Stimulated activated CD8-positive, alpha-beta memory T cell treated with anti-CD3 and anti-CD28 coated beads, Interleukin-15, amount 100 ng/mL, for 24 hours (primary cell): ENCODE data around the gene ZNF101.
A peak's percentile ranks its signal among the peaks of the same experiment; 100 is the strongest.

ENCODE experiments used
- DNase-seq: peaks from one replicate; pipeline ENCODE4 v3.0.0-alpha.2; 2020; ENCODE audit warnings: low read depth

The ZNF101 gene

DNA sequence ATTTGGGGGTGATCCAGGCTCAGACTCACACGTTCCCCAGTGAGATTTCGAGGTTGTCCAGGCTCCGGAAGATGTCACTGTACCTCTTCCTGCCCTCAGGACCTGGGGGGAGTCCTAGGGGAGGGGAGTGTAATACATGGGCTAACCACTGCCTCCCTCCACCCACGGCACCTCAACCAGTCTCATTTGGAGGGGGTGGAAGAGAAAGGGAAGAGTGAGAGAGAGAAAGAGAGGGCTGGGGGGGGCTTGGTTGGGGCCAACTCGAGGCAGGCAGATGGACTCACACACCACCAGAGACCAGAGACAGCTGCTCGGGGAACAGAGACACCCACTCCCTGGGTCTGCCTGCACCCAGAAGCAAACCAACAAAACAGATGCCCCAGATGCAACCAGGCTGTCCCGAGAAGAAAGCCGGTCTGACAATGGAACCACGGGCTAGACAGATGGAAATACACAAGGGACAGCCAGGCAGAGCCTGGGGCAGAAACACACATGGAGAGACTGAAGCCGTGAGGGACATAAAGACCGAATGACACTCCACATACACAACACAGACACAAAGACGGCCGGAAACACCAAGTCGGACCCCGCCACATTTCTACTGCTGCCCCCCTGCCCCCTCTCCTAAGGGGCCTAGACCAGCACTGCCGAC is 26.0 kb upstream of the ZNF101 start:
- DNase-seq: no peak

DNA sequence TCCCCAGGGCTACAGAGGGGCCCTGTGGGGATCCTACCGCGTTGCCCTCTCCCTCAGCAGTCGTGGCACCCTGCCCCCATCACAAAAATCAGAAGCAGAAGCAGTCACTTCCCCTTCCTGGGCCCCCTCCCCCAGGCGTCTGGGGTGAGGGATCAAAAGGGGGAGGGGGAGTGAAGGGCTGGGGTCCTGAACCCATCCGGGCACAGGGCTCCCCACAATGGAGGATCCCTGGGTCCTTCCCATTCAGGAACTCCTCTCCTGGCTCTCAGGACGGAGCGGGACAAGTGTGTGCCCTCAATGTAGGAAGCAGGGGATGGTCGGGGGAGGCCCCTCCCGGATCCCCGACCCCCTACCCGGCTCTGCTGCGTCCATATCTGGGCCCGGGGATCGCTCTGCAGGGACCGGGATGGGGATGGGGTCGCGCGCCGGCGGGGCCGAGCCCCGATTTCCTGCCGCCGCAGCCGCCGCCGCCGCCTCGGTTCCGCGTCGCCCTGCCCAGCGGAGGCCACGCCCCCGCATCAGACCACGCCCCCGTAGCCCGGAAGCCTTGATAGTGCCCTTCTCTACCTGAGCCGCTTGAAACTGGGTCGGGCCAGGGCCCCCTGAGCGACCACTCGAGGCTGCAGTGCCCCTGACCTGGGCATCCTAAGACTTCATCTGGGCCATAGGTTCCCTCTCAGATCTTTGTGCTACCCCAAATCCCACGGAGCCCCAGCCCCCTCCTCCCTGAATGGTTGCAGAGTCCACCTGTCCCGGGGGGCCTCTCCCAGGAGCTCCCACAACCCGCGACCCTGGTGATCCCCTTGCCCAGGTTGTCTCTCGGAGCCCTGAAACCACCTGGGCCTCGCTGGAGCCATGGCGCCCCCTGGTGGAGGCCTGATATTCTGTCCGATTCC is 25.2 kb upstream of the ZNF101 start, which contains the start of gene GMIP:
Gene GMIP (minus strand): TSS at position 500 of the 896 bp plus-strand sequence. CDS start 128 bp downstream, at position 372.
- peak; percentile 75 for DNase-seq

GRCh38 chr19:19644054-19644388 is 24.6 kb upstream of the ZNF101 start:
- DNase-seq: no peak

DNA sequence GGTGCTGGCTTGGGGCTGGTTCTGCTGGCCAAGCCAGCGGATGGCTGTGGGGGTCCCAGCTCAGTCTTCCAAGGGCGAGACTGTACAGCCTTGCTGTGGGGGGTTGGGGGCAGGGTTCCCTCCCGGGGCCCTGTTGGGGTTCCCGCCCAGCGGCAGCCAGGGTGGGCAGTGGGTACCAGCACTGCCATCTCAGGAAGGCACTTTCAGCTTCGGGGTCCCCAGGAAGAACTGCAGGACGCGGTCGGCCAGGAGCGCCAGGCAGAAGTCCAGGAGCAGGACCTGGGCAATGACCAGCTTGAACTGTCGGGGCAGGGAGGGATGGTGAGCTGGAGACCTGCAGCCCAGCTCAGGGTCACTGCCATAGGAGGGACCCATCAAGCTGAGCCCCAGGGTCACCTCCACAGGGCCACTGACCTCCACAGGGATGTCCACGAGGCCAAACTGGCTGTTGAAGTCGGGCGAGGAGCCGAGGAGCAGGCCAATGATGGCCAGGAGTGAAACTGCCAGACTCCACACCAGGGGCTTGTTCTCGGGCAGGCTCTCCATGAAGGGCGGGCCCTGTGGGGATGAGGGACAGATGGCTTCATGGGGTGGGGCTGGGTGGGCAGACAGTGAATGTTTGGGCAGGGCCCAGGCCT is 23.3 kb upstream of the ZNF101 start:
- no peak for DNase-seq

GRCh38 chr19:19647037-19647835 is 21.4 kb upstream of the ZNF101 start:
- no peak for DNase-seq

- no peak for DNase-seq
Measured at GRCh38 chr19:19649155-19649554, 19.5 kb upstream of the ZNF101 start.

DNA sequence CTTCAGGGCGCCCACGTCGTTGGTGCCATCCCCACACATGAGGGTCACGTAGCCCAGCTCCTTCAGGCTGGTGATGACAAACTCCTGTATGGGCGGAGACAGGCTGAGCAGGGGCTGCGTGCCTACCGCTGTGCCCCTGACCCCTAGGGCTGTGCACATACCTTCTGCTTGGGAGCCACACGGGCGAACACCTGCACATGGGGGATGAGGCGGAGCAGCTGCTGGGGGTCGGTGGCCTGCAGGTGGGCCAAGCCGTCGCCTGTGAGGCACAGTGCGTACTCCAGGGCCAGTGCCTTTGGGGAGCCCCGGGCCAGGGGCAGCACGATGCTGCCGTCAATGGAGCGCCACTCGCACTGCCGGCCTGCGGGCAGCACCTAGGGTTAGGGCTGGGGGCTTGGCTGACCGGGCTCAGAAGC is 19.1 kb upstream of the ZNF101 start:
- DNase-seq: no peak

DNA sequence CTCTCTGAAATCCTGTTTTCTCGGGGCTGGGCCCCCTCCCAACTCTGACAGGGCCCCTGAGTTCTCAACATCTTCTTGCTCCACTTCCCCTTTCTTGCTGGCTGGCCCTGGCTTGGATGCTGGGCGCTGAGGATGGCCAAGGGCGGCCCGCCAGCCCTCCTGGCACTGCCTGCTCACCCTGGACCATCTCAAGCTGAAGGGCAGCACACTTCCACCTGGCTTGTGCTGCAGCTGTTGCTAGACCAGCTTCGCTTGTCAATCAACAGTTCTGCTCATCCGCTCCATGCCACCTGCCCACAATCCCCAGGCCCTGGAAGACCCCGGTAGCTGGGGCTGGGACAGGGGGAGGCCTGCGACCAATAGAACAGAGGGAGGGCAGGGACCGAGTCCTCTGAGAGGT is 18.3 kb upstream of the ZNF101 start:
- no peak for DNase-seq

GRCh38 chr19:19651076-19651475 is 17.6 kb upstream of the ZNF101 start:
- DNase-seq: no peak

- DNase-seq: no peak
Measured at GRCh38 chr19:19652482-19653295, 15.9 kb upstream of the ZNF101 start.

- DNase-seq: no peak
Measured at GRCh38 chr19:19653597-19654147, 15.0 kb upstream of the ZNF101 start.

- DNase-seq: no peak
Measured at GRCh38 chr19:19654441-19654840, 14.2 kb upstream of the ZNF101 start.

DNA sequence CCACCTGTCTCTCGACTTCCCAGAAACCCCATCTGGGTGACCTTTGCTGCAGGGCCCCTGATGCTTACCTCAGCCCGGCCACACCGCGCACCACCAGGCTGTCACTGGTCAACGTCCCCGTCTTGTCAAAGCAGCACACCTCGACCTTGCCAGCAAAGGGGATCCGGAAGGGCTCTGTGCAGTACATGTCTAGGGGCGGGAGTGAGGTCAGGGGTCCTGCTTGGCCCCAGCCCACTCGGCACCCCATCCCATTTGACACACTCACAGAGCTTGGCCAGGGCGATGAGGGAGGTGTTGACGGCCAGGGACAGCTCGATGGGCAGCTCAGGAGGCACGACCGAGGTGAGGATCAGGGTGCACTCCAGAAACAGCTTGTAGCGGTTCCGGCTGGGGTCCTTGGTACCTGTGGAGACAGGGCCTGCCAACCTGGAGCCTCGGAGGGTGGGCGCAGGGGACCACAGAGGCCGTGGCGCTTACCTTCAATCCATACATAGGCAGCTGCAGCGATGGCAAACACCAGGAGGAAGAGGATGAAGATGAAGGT is 13.5 kb upstream of the ZNF101 start:
- no peak for DNase-seq

- no peak for DNase-seq
Measured at GRCh38 chr19:19655641-19656343, 12.8 kb upstream of the ZNF101 start.

DNA sequence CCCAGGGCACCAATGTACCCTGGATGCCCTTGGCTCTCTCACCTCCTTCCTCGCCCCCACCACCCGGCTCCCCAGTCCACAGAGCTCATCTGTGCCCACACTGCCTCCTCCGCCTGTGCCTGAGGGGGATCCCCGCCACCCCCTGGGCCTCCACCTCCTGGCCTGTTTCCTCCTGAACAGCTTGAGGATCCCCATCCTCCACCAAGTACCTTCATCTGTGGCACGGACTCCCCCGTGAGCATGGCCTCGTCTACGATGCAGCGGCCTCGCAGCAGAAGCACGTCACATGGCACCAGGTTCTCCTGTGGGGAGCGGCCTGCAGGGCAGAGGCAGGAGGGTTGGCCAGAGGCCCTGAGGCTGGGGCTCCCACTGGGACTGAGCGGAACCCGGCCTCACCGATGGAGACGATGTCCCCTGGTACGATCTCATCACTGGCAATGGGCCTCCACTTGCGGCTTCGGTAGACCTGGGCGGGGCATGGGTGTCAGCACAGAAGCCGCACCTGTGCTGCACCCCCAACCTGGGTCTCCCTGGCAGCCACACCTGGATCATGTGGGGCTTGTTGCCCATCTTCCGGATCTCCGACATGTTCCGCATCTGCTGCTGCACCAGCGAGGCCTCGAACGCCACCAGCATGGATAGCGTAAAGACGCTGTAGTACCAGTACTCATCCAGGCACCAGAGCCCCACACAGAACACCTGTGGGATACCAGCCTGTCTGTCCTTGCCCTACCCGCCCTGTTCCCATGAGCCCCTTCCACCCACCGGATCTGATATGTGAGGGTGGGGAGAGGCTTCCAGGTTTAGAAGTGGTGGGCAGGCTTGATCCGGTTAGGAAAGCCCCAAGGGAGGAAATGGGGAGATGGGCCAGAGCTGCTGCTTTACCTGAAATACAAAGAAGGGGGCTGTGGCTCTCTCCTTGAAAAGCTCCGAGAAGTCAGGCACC is 11.9 kb upstream of the ZNF101 start:
- DNase-seq: no peak

DNA sequence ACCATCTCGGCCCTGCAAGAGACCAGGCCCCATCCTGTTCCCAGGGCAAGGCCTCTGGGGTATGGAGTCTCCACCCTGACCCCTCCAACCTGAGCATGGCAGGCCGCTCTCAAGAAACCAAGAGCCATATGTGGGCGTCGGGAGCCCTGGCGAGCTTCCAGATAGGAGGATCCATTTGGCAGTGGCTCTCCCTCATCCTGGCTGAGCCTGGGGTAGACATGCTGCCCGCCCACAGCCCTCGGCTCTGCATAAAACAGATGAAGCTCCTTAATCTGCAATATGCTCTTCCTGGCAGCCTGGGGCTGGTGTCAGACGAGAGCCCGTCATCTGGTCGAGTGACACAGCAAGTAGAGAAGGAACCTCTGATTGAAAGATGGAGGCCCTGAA is 11.2 kb upstream of the ZNF101 start:
- no peak for DNase-seq

GRCh38 chr19:19659646-19660245 is 8.9 kb upstream of the ZNF101 start:
- DNase-seq: no peak

GRCh38 chr19:19661141-19661674 is 7.4 kb upstream of the ZNF101 start:
- no peak for DNase-seq
